Erythroblast (primary cell): ENCODE data around the gene SBF2.

ENCODE experiments used
- GATA1 ChIP-seq: IDR thresholded peaks from 2 replicates; pipeline ENCODE4 v1.6.1; 2011; ENCODE audit warnings: low read depth, mild to moderate bottlenecking, control low read depth, low read length, moderate library complexity
- POLR2A ChIP-seq: IDR thresholded peaks from 2 replicates; pipeline ENCODE4 v1.6.1; 2011; ENCODE audit warnings: mild to moderate bottlenecking, low read length

DNA sequence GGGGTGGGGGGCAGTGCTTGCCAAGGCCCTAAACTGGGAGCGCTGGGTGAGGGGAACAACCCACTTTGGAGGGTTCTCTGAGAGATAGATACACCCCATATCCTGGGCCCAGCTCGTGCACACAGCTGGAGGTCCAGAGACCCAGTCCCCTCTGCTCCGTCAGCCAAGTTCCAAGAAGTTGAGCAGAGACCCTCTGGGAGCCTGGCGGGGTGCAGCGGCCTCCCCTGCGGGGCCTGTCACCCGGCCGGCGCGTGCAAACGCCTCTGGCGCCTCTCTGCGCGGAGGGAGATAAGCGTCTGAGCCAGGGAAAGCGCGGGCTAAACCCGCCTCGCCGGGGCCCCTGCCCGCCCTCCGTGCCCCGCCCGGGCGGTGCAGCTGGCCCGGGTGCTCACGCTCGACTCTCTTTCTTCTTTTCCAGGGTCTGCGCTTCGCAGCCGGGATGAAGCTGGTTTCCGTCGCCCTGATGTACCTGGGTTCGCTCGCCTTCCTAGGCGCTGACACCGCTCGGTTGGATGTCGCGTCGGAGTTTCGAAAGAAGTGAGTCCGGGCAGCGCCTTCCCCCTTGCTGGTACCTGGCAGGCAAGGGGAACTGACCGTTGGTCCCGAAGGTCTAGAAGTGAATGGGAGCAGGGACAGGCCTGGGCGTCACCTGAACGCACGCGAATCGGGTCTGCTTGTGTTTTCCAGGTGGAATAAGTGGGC, 11.4 kb upstream of the SBF2 start:
- no peak for TF ChIP-seq POLR2A
- peak; percentile 36 for TF ChIP-seq GATA1
